Measurements from ENCODE around the gene IRS2.

DNA sequence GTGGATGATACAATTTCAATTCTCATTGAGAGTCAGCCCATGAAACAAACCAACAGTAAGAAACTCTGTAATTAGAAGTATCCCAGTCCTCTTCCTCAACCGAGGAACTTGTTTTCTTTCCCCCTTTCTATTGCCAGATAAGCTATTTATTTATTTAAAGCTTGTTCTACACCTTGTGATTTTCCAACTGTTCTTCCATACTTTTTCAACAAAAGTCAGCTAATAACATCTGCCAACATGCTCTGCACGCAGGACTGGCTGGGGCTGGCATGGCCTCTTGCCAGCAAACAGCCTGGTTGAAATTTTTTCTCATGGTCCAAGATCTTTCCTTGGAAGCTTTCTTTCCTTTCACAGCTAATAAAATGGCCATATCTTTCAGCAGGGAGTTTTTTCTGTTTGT, 2.9 kb upstream of the IRS2 start:
- TF ChIP-seq POLR2AphosphoS5 (IDR thresholded peaks at IDR 0.05; ENCODE audit: low read depth, low read length) (no peak), TAF1 (IDR thresholded peaks at IDR 0.05; ENCODE audit: borderline replicate concordance, insufficient read depth, low read length) (no peak), SIN3A (IDR thresholded peaks at IDR 0.05; ENCODE audit: borderline replicate concordance, insufficient read depth, low read length) (no peak), FOXP2 (optimal IDR thresholded peaks at IDR 0.05; ENCODE audit: borderline replicate concordance, extremely low read depth, extremely low read length, insufficient read depth) (no peak)
- TF ChIP-seq, protein P1, sequence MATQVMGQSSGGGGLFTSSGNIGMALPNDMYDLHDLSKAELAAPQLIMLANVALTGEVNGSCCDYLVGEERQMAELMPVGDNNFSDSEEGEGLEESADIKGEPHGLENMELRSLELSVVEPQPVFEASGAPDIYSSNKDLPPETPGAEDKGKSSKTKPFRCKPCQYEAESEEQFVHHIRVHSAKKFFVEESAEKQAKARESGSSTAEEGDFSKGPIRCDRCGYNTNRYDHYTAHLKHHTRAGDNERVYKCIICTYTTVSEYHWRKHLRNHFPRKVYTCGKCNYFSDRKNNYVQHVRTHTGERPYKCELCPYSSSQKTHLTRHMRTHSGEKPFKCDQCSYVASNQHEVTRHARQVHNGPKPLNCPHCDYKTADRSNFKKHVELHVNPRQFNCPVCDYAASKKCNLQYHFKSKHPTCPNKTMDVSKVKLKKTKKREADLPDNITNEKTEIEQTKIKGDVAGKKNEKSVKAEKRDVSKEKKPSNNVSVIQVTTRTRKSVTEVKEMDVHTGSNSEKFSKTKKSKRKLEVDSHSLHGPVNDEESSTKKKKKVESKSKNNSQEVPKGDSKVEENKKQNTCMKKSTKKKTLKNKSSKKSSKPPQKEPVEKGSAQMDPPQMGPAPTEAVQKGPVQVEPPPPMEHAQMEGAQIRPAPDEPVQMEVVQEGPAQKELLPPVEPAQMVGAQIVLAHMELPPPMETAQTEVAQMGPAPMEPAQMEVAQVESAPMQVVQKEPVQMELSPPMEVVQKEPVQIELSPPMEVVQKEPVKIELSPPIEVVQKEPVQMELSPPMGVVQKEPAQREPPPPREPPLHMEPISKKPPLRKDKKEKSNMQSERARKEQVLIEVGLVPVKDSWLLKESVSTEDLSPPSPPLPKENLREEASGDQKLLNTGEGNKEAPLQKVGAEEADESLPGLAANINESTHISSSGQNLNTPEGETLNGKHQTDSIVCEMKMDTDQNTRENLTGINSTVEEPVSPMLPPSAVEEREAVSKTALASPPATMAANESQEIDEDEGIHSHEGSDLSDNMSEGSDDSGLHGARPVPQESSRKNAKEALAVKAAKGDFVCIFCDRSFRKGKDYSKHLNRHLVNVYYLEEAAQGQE (IDR thresholded peaks at IDR 0.05; ENCODE audit: insufficient read depth in 1 of 2, low read depth in 2 of 2, low read length in 2 of 2), result no peak
